ENCODE results near the gene HOXC10.

The HOXC10 gene

DNA sequence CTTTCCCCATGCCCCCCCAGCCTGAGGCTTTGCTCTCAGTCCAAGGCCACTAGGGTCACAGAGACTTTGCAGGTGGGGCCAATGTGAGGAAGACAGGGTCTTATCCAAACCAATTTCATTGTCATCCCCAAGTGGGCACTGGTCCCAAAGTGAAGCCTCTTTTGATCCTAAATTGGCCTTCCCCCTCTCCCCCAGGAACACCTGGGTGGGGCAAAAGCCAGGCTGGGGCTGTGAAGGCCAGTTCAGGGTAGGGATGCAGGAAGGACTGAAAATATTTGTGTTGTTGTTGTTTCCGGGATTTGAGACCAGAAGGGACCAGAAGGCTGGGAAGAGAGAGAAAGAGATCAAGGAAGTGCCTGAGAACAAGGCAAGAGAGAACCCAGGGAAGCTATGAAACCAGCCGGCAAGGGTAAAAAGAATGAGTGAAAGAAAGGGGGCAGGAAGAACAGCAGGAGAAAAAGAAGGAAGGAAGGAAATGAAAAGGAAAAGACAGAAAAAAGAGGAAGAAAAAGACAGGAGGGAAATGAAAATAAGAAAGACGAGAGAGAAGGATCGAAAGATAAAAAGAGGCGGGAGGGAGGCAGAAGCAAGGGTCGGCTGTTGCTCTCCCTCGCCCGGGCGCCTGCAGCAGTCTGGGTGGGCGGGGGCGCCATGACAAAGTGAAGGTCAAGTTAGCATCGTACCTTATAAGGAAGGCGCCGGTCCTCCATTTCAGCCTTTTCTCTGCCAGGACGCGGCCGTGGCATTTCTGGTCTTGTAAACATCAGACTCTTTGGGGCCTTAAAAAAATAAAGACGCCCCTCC is 19.5 kb upstream of the HOXC10 start:
- DNase-seq (ENCODE audit: low read depth) = no peak

DNA sequence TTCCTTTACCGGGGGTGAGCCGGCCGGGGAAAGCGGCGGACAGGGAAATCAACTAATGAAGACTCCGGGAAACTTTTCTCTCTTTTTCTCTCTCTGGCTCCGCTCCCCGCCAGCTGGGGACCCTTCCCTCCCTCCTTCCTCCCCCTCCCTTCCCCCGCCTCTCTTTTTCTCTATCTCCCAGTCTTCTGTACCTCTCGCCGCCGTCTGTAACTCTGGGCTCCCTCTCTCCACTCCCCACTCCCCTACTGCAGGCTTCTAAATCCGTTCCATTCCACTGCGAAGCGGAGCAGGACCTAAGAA is 18.9 kb upstream of the HOXC10 start:
- DNase-seq (ENCODE audit: low read depth) = no peak

DNA sequence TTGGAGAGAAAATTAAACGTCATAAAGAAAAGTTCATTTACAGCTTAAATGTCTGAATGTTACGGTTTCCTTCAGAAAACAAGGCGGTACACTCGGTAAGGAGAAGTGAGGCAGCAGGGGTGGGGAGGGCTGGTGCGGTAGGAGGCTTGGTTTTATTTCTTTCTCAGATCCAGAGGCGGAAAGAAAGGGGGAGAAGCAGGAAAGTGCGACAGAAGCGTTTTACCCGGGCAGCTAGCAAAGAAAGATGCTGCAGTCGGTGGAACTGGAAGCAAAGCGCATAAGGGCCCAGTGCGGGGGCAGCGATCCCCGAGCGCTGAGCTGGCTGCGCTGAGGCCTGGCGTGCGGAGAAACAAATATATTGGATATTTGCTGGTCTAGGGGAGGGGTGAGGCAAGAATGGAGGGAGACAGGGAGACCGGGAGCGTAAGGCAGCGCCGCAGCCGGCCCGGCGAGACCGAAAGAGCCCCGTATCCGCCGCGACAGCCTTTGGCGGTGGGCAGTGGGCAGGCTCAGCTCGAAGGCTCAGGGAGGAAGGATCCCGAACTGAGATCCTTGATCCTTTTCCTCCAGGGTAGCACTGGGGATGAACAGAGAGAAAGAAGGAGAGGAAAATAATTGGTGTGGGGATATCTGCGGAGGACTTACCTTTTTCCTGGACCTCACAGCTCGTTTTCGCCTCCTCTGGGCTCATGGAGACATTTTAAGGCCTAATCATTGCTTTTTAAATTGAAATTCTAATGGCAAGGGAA is 18.4 kb upstream of the HOXC10 start:
- DNase-seq (ENCODE audit: low read depth) = no peak

DNA sequence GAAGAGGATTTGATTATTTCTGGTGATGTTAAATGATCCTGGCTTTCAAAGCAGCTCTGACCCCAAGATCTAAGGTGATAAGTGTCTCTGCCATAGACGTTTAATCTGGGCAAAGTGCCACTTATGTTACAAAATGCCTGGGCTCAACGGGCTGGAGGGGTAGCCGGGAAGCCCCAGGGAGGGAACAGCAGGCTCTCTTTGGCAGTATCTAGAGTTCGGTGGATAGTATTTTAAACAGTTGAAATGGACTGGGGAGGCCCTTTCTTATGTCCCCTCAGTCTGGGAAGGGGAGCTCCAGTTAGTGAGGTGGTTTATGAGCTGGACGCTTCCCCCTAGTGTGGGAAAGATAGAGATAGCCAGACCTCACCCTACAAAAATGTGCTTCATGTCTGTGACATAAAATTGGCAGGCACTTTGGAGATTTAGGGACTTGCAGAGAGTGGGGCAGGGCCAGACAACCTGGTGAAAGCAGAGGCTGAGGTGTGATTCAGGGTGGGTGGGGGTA is 17.5 kb upstream of the HOXC10 start:
- no peak for DNase-seq (ENCODE audit: low read depth)

DNA sequence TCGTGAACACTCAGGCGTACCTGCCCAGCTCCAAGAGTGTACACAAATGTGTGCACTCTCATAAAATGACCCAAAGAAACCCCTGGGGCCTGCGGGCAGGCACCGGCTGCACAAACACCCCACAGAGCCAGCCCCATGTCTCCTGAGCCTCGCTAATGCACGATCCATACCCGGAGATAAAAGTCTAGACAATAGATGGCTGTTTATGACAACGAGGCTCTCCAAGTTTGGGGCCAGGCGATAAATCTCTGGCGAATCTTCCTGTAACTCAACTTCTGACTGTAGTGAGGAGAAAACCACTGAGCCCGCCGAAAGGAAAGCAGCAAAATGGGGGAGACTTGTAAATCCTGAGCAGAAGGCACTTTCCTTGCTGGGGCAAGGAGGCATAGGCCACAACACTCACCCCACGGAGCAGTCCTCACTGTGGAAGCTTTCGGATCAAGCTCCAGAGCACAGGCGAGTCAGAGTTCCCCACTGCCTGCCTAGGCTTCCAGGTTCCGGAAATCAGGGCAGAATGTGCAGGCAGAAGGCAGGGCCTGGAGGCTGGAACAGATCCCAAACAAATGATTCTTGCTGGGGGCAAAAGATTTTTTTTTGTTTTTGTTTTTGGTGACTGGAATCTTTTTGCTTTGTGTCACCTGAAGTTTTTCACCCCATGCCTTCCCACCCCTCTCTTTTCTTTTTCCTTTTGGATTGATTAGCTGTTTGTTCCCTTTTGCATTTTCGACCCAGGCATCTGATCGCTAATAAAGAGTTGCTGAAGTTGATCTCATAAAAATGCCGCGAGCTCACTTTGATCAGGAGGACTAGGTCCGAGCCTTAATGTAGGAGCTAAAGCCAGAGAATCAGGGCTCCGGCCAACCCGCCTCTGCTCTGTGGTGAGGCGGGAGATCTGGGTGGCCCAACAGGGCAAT is 16.5 kb upstream of the HOXC10 start:
- no peak for DNase-seq (ENCODE audit: low read depth)

DNA sequence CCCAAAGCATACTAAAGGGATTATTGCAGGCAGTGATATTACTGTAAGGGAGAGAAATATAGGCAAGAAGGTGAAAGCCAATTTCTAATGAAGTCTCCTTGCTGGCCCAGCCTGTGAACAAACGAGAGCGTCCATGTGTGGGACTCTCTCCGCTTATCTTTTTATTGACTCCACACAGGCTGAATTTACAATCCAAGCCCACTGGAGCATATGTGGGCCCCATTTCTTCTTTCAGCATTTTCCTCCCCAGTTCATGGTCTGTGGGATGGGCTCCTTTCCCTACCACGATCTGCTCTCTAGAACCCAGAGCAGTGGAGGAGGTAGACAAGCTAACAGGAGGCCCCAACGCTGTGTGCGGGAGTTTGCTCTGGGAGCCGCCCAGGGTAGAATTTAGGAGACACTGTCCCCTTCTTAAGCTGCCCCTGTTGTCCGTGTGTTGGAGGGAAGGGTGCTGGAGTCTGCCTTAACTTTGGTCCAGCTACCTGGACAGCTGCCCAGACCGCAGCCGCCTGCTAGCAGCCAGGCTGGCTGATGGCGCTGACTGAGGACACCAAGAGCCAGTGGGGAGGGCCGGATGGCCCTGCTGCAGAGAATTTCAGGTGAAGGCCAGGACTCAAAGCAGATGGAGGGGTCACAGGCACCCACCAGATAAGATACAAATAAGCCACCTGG is 15.2 kb upstream of the HOXC10 start:
- DNase-seq (ENCODE audit: low read depth) = no peak

DNA sequence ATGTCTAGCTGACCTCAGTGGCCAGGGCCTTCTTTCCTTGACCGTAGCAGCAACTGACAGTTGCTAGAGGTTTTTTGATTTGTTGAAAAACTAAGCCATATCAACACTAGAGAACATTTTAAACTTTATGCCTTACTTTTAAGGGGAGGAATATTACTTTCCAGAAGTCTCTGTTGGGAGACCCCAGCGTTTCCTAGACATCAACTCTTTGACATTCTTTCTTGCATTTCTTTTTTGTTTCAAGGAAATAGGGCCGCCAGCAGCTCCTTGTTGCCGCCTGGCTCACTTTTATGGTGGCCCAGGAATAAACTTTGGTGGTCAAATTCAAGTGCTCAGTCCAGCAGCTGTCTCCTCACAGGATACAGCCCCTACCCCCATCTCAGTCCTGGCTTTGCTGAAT is 14.5 kb upstream of the HOXC10 start:
- no peak for DNase-seq (ENCODE audit: low read depth)

DNA sequence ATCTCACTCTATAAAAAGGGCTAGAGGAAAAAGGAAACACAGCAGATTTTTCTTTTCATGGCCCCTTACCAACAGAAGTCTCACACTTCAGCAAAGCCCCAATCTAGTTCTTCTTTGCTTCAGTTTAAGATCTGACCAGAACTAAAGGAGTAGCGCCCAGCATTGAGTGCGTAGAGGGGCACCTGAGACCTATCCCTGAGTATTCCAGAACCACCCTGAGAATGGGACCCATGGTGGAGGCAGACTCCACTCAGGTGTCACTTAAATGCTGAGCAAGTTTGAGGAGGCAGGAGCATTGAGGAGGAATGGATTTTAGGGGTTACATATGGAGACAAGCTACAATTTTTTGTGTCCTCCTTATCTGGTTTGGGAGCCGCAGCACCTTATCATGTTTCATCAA is 13.8 kb upstream of the HOXC10 start:
- no peak for DNase-seq (ENCODE audit: low read depth)

DNA sequence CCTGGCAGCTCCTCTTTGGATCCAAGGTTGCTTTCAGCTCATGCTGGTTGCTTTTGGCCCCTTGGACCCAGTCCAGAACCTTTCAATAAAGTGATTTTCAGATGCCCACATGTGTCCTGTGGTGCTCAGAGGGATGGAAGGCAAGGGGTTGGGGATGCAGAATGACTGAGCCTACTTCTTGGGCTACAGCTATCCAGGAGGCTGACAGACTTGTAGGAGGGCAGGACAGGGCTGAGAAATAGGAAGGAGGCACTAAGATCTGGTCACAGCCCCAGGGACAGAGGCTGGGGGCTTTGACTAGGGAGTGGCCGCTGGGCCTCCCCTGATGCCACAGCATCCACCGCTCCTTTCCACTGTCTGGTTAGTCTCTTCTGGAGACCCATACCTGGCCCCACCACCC is 13.3 kb upstream of the HOXC10 start:
- no peak for DNase-seq (ENCODE audit: low read depth)

DNA sequence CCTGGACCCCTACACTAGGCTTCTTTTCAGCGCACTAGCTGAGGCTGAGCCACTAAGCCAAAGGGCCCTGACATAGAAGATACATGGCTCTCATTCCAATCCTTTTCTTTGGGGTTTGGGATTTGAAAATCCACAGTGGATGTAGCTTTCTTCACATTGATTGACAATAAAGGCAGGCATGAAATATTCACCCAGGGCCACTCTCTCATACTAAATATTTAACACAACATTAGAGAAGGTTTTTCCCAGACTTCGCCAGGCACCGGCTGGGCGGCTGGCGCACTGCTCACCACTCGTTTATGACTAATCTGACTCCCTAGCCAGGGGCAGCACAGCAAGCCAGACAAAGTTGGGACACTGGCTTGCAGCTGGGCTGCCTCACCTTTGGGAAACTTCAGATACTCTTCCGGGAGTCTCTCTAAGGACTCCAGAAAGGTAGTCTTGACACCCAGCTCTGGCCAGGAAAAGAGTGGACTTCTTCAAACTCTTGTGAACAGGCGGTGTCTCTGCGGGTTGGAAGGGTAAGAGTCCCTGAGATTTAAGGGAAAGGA is 12.7 kb upstream of the HOXC10 start:
- DNase-seq (ENCODE audit: low read depth) = no peak

DNA sequence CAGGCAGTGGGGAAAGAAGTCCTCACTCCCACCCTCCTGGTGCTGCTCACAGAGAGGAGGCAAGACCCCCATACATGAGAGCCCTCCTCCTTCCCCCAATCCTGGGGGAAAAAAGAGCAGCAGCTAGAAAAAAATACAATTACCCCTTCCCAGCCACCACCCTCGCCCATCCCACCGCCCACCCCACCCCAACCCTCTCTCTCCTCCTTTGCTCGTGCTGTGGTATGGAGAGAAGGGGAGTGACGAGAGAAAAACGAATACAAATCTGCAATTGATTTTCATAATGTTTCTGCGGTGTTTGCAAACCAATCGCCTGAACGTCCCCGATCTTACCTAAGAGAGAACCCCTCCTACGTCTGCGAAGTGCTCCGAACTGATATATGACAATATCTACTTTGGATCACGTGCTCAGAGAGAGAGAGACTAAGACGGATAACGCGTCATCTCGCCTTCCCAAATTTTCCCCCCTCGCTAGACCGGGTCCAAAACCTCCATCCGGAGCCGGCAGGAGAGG is 12.2 kb upstream of the HOXC10 start, which contains the start of gene HOXC11:
HOXC11 (plus strand) TSS at position 405 of the 514 bp plus-strand sequence. CDS start 116 bp downstream, outside the sequence.
- no peak for DNase-seq (ENCODE audit: low read depth)

DNA sequence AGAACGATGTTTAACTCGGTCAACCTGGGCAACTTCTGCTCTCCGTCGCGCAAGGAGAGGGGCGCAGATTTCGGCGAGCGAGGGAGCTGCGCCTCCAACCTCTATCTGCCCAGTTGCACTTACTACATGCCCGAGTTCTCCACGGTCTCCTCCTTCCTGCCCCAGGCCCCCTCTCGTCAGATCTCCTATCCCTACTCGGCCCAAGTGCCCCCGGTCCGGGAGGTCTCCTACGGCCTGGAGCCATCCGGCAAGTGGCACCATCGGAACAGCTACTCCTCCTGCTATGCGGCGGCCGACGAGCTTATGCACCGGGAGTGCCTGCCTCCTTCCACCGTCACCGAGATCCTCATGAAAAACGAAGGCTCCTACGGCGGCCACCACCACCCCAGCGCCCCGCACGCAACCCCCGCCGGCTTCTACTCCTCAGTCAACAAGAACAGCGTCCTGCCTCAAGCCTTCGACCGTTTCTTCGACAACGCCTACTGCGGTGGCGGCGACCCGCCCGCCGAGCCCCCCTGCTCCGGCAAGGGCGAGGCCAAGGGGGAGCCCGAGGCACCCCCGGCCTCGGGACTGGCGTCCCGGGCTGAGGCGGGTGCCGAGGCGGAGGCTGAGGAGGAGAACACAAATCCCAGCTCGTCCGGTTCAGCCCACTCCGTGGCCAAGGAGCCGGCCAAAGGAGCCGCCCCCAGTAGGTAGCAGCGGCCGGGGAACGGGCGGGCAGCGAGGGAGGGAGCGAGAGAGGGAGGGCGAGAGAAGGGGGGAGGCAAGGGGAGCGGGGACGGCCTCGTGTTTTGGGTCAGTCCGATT is 11.5 kb upstream of the HOXC10 start:
- no peak for DNase-seq (ENCODE audit: low read depth)

DNA sequence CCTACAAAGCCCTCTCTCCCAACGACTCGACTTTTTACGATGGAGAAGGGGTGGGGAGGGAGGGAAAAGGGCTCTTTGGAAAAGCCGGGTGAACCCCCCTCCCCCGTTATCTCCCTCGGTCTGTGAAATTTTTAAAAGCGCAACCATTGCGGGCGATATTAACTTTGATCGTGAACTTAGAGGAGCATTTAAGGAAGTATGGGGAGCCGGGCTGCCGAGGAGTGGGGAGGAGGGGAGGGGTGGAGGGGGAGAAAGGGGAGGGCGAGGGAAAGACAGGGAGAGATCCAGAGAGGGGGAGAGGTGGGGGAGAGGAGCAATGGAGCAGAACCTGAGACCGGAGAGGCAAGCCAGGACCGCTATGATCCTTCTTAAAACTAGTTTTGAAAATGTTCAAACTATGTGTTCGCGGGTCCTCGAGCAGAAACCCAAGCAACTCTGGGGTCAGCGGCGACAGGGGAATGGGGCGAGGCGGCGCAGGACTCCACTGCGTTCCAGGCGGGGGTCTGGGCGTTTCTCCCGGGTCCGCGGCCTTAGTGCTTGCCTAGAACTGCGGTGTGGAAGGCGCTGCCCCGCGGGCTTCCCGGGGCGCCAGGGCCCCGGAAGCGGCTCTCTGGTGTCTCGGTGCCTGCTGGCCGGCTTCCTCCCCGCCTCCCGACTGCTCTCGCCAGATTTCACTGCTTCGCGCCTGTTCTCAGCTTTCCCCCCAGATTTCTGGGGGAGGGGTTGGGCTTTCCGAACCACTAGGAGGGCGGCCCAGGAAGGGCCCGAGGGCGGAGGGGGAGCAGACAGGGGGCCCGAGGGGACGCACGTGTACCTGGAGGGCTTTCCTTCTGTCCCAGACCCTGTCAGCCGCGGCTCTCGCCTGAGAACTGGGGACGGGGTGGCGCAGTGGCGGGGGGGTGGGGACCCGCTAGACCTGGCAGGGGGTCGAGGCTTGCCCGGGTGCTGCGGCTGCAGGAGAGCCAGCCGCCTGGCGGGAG is 10.6 kb upstream of the HOXC10 start, which contains the start of gene HOTAIR:
HOTAIR (minus strand) TSS at position 871 of the 980 bp plus-strand sequence.
- DNase-seq (ENCODE audit: low read depth) = no peak

DNA sequence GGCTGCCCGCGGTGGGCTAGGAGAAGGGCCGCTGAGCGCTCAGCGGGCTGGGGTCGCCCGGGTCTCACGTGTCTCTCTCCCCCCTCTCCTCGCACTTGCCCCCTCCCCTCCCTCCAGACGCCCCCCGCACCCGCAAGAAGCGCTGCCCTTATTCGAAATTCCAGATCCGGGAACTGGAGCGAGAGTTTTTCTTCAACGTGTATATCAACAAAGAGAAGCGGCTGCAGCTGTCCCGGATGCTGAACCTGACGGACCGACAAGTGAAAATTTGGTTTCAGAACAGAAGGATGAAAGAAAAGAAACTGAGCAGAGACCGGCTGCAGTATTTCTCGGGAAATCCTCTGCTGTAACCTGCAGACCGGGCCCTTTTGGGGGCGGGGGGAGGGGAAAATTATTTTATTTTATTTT is 9.9 kb upstream of the HOXC10 start:
- DNase-seq (ENCODE audit: low read depth) = no peak

DNA sequence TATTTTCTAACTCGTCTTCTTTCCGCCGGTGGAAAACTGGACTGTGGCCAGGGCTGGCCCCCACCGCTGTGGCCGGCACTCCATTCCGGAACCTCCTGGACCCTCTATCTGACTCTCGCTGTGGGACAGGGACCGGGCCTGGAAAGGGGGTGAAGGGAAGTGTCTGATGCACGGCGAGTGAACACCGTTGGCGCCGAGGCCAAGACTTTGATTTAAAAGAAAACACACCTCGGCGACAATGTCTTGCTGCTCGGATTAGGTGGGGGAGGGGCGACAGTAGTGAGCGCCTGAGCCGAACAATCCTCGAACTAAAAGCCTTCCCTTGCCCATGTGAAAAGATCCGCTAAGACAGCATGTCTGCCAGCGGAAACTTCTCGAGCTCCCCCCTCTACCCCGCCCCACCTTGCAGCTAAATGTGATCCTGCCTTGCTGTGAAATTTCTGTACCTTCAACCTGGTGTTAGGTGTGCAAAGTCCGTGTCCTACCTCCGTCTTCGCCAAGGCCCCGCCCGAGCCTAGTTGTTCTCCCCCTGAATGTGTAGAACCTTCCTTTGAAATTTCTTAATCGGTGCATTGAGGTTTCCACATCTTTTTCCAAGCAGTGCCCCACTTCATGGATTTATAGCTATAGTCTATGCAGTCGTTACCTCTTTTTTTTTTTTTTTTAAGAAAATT is 9.3 kb upstream of the HOXC10 start:
- DNase-seq (ENCODE audit: low read depth) = no peak

DNA sequence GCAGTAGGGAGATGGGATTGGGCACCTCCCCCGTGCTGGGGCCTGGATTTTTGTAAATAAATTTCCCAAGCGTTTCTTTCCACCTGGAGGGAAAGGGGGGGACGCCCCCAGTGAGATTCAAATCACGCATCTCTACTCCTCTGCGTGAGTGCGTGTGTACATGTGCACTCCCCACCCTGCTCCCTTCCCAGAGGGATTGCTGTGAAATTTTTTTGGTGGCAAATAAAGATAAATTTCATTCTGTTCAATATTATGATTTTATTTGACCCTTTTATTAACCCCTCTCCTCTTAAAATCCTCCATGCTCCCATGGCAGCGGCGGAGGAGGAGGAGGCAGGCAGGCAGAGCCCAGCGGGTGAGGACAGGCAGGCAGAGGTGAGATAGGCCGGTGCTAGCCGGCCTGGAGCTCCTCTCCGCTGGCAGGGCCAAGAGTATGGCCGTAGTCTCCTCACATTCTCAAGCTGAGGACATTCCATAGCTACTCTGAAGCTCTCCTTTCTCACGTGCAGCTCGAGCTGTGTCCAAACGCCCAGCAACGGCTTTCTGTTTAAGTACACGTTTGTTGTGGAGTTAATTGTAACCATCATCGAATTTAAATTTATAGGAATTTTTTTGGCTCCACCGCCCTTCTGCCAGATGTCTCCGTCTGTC is 8.6 kb upstream of the HOXC10 start:
- no peak for DNase-seq (ENCODE audit: low read depth)

DNA sequence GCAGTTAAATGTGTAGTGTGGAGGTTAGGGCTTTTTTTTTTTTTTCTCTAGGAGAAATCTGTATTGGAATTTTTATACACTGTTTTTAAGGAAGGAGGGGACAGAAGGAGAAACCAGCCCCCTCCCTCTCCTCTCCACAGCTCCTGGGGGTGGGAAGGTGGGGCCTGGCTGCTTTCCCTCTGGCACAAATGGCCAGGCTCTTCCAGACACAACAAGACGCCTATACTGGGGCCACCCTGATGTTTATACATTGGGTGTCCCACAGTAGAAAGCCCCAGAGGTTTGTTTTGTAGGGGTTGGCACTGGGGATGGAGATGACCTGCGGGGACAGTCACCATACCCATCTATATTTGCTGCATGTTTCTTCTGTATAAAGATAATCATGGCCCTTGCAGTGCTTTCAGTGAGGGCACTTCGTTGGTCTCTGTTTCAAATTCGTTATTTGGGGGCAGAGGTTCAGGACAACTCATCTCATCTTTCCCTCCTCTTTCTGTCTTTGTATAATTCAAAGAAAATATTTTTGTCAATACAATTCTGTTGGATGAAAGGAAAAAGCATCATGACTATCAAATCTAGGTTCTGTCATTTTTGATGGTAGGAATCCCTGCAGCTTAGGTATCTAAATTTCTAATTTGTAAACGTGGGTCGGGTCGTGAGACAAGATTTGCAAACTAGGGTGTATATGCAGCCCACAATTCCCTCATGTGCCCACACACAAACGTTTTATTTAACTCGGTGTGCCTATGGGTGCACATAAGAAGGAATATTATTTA is 7.9 kb upstream of the HOXC10 start:
- no peak for DNase-seq (ENCODE audit: low read depth)
